ENCODE measurements around the gene SGCD.

DNA sequence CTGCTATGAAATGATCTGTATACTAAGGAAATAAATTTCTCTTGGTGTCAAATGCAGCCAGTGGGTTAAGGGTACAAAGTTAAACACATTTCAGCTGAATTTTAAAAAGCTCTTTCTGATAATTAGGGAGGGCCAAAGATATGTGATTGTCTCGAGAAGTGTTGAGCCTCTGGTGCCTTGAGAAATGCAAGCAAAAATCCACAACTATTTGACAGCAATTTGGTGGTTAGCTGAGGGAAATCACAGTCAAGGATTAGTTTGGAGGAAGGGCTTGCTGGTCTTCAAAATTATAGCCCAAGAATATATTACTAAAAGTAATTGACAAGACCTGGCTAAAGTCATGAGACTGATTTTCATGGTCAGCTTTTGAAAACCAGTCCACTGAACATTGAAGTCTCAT lies 267.4 kb downstream of the SGCD start:
- TF ChIP-seq, protein P1, sequence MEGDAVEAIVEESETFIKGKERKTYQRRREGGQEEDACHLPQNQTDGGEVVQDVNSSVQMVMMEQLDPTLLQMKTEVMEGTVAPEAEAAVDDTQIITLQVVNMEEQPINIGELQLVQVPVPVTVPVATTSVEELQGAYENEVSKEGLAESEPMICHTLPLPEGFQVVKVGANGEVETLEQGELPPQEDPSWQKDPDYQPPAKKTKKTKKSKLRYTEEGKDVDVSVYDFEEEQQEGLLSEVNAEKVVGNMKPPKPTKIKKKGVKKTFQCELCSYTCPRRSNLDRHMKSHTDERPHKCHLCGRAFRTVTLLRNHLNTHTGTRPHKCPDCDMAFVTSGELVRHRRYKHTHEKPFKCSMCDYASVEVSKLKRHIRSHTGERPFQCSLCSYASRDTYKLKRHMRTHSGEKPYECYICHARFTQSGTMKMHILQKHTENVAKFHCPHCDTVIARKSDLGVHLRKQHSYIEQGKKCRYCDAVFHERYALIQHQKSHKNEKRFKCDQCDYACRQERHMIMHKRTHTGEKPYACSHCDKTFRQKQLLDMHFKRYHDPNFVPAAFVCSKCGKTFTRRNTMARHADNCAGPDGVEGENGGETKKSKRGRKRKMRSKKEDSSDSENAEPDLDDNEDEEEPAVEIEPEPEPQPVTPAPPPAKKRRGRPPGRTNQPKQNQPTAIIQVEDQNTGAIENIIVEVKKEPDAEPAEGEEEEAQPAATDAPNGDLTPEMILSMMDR (IDR thresholded peaks at IDR 0.05; ENCODE audit: low read depth, low read length) = no peak
- TF ChIP-seq EZH2phosphoT487 (IDR thresholded peaks at IDR 0.05; ENCODE audit: low read depth) = no peak
